CD4-positive, alpha-beta memory T cell (primary cell): ENCODE data around the gene SLC9A6. TPM values are rescaled to one million over a fixed set of nuclear protein-coding genes. Genes with fewer than 3 reads are reported as not detected.

Experiments used
- CTCF ChIA-PET: fragments of 350-600 bp; sonication (Branson Sonifier 250); formaldehyde crosslinking; loops from one replicate; lab custom pipeline; 2021; ENCODE audit warnings: inconsistent platforms; ENCODE audit not compliant: partially characterized antibody; lab: Charles Lee
- POLR2A ChIA-PET: fragments of 350-600 bp; sonication (Branson Sonifier 250); formaldehyde crosslinking; loops from one replicate; lab custom pipeline; 2021; ENCODE audit not compliant: partially characterized antibody; lab: Charles Lee
- DNase-seq, 5 donors: peaks; one replicate each; pipeline versions ENCODE4 v3.0.0 to v3.0.0-alpha.2; 2020 to 2022; ENCODE audit warnings: mixed read lengths in 1 of 5
- H3K27ac ChIP-seq: one replicate; pipeline ENCODE4 v1.7.0; 2013; ENCODE audit warnings: low read depth, low read length
- H3K27me3 ChIP-seq: 2 replicates; pipeline ENCODE4 v1.7.0; 2013; ENCODE audit warnings: mild to moderate bottlenecking, low read length, moderate library complexity; ENCODE audit not compliant: insufficient read depth
- H3K36me3 ChIP-seq: 2 replicates; pipeline ENCODE4 v1.7.0; 2013; ENCODE audit warnings: mild to moderate bottlenecking, low read length, moderate library complexity; ENCODE audit not compliant: insufficient read depth
- H3K4me1 ChIP-seq: 2 replicates; pipeline ENCODE4 v1.7.0; 2013; ENCODE audit warnings: mild to moderate bottlenecking, low read length, moderate library complexity; ENCODE audit not compliant: insufficient read depth
- H3K4me3 ChIP-seq, 2 donors: one replicate each; pipeline ENCODE4 v1.7.0; 2013; ENCODE audit warnings: low read length in 2 of 2, mild to moderate bottlenecking in 1 of 2
- H3K9me3 ChIP-seq, 2 donors: one replicate each; pipeline ENCODE4 v1.7.0; 2013; ENCODE audit warnings: low read length in 2 of 2, control low read depth in 1 of 2; ENCODE audit not compliant: control insufficient read depth in 1 of 2
- H3K27ac Mint-ChIP-seq, 7 donors: one replicate each; pipeline ENCODE4 v1.8.0; 2020 to 2021; ENCODE audit warnings: mixed read lengths in 7 of 7, mild to moderate bottlenecking in 6 of 7, inconsistent platforms in 3 of 7, moderate library complexity in 3 of 7
- H3K27me3 Mint-ChIP-seq, 2 donors: one replicate each; pipeline ENCODE4 v1.8.0; 2020 to 2021; ENCODE audit warnings: mixed read lengths in 2 of 2
- H3K36me3 Mint-ChIP-seq, 2 donors: one replicate each; pipeline ENCODE4 v1.8.0; 2020 to 2021; ENCODE audit warnings: mixed read lengths in 2 of 2, inconsistent platforms in 1 of 2, mild to moderate bottlenecking in 1 of 2
- H3K4me1 Mint-ChIP-seq, 4 donors: one replicate each; pipeline ENCODE4 v1.8.0; 2020 to 2021; ENCODE audit warnings: mixed read lengths in 4 of 4, mild to moderate bottlenecking in 1 of 4
- H3K4me3 Mint-ChIP-seq, 8 donors: one replicate each; pipeline ENCODE4 v1.8.0; 2020 to 2021; ENCODE audit warnings: mixed read lengths in 8 of 8, mild to moderate bottlenecking in 7 of 8, moderate library complexity in 6 of 8, inconsistent platforms in 3 of 8
- H3K9me3 Mint-ChIP-seq, 8 donors: one replicate each; pipeline ENCODE4 v1.8.0; 2020 to 2021; ENCODE audit warnings: mixed read lengths in 8 of 8, mild to moderate bottlenecking in 5 of 8, inconsistent platforms in 3 of 8, moderate library complexity in 1 of 8
- intact Hi-C: fragments of 100-400 bp; cut with micrococcal nuclease; formaldehyde crosslinking; loops from one replicate; pipeline ENCODE4 v1.15.1; 2023
- polyA plus RNA-seq, 2 donors: library from polyadenylated mRNA; unstranded; fragments of 300-500 nt; fragmentation: Illumina TruSeq; gene quantifications; one replicate each; pipeline ENCODE4 v1.2.3, GENCODE V29; 2021
- total RNA-seq, 2 experiments: library from RNA; stranded (reverse); gene quantifications; one replicate each; pipeline ENCODE4 v1.2.3, GENCODE V29; 2021

The SLC9A6 gene
- total and polyA plus RNA-seq, 4 experiments from 2014 or later = 20.5 to 30.1 (median 22.5) TPM

DNA sequence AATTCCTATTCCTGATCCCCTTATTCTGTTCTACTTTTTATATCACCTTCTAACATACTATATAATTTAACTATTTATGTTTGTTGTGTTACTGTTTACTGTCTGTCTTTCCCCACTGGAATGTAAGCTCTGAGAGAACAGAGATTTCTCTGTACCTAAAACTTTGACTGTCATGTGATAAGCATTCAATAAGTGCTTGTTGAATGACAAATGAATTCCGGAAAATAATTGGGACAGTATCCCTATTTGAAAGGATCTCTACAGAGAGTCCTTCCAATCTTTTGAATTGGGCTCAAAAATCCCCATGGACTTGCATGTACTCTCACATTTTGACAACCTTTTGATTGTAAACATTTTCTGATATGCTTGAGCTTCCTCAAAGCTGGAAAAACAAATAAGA, 9.8 kb upstream of the SLC9A6 start:
- CTCF ChIA-PET = interaction anchor here (1.9 kb wide), 1 partner anchor 8 kb away, joined by 7 read pairs; no protein-coding TSS in a partner anchor
- intact Hi-C loops = loop anchor here (2.0 kb wide), 1 partner anchor 521 kb away; the partner anchor contains the start of gene HTATSF1
- H3K27ac Mint-ChIP-seq = peak overlapping the region in 1 of 7 donors; percentile 8
- Histone ChIP-seq H3K36me3 (no peaks in the 10 kb centered on the region), H3K4me1 (peaks cover 27% of the 10 kb centered on the region), H3K4me3 (no peak overlapping the region), H3K27me3 (no peaks in the 10 kb centered on the region), H3K9me3 (no peaks in the 10 kb centered on the region), H3K27ac (no peak overlapping the region)
- peaks cover 18 to 60% (median 35%) of the 10 kb centered on the region in 4 donors for H3K4me1 Mint-ChIP-seq
- H3K36me3 Mint-ChIP-seq = peaks cover 0 to 14% of the 10 kb centered on the region in 2 donors
- H3K27me3 Mint-ChIP-seq = no peaks in the 10 kb centered on the region
- H3K9me3 Mint-ChIP-seq = peaks cover 0 to 1% (median 0%) of the 10 kb centered on the region in 8 donors
- DNase-seq = no peak
- POLR2A ChIA-PET = interaction anchor here (3.2 kb wide), 1 partner anchor 9 kb away, joined by 35 read pairs; the partner anchor contains the start of gene SLC9A6
- H3K4me3 Mint-ChIP-seq = peak overlapping the region in 2 of 8 donors; percentile 82 to 92

- Histone ChIP-seq H3K4me3 (no peak overlapping the region), H3K4me1 (peaks cover 21% of the 10 kb centered on the region), H3K9me3 (no peaks in the 10 kb centered on the region), H3K27ac (no peak overlapping the region), H3K27me3 (no peaks in the 10 kb centered on the region), H3K36me3 (no peaks in the 10 kb centered on the region)
- peaks cover 15 to 66% (median 43%) of the 10 kb centered on the region in 4 donors for H3K4me1 Mint-ChIP-seq
- H3K27me3 Mint-ChIP-seq = no peaks in the 10 kb centered on the region
- CTCF ChIA-PET = no interaction called here
- intact Hi-C loops = no loop called here
- peak overlapping the region in 6 of 8 donors; percentile 7 to 80 (median 31) for H3K4me3 Mint-ChIP-seq
- peak overlapping the region in 4 of 7 donors; percentile 44 to 85 (median 64) for H3K27ac Mint-ChIP-seq
- DNase-seq = peak in 2 of 5 donors; percentile 5 to 21
- H3K36me3 Mint-ChIP-seq = peaks cover 0 to 13% of the 10 kb centered on the region in 2 donors
- POLR2A ChIA-PET = interaction anchor here (0.6 to 0.9 kb wide), 2 partner anchors 11 to 696 kb away, joined by 4 to 6 read pairs; no protein-coding TSS in a partner anchor
- H3K9me3 Mint-ChIP-seq = peaks cover 0 to 1% (median 0%) of the 10 kb centered on the region in 8 donors
Measured at GRCh38 chrX:135977611-135978010, 7.6 kb upstream of the SLC9A6 start.

- no peaks in the 10 kb centered on the region for H3K27me3 Mint-ChIP-seq
- peaks cover 26 to 74% (median 51%) of the 10 kb centered on the region in 4 donors for H3K4me1 Mint-ChIP-seq
- H3K27ac Mint-ChIP-seq = peak overlapping the region in 4 of 7 donors; percentile 61 to 89 (median 73)
- peak overlapping the region in 1 of 8 donors; percentile 1 for H3K4me3 Mint-ChIP-seq
- peaks cover 0 to 1% (median 0%) of the 10 kb centered on the region in 8 donors for H3K9me3 Mint-ChIP-seq
- peaks cover 35% of the 10 kb centered on the region for H3K4me1 ChIP-seq
- CTCF ChIA-PET = no interaction called here
- no peak overlapping the region for H3K27ac ChIP-seq
- no peaks in the 10 kb centered on the region for H3K27me3 ChIP-seq
- no peak overlapping the region for H3K4me3 ChIP-seq
- intact Hi-C loops = no loop called here
- POLR2A ChIA-PET = no interaction called here
- no peaks in the 10 kb centered on the region for H3K36me3 ChIP-seq
- DNase-seq = no peak
- no peaks in the 10 kb centered on the region for H3K9me3 ChIP-seq
- peaks cover 0 to 7% of the 10 kb centered on the region in 2 donors for H3K36me3 Mint-ChIP-seq
Measured at GRCh38 chrX:135981010-135981409, 4.2 kb upstream of the SLC9A6 start.

DNA sequence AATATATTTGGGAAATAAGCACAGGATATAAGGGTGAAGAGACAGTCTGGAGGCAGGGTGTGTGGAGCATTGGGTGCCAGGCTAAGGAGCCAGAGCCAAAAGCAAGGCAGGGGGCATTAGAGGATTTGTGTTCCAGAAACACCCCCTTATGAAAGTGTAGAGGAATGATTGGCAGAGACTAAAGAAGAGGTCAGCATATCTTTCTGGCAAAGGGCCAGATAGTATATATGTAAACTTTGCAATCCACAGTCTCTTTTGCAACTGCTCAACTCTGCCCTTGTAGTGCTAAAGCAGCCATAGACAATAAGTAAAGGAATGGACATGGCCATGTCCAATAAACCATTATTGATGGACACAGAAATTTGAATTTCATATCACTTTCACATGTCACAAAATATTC, 3.6 kb upstream of the SLC9A6 start:
- H3K9me3 ChIP-seq = no peaks in the 10 kb centered on the region
- H3K36me3 ChIP-seq = no peaks in the 10 kb centered on the region
- H3K27ac ChIP-seq = no peak overlapping the region
- no peaks in the 10 kb centered on the region for H3K27me3 ChIP-seq
- no peak for DNase-seq
- Mint-ChIP-seq H3K27me3 (no peaks in the 10 kb centered on the region), H3K4me1 (peaks cover 26 to 81% (median 52%) of the 10 kb centered on the region in 4 donors), H3K36me3 (peaks cover 0 to 10% of the 10 kb centered on the region in 2 donors), H3K9me3 (peaks cover 0 to 1% (median 0%) of the 10 kb centered on the region in 8 donors), H3K27ac (peak overlapping the region in 5 of 7 donors; percentile 29 to 89 (median 57)), H3K4me3 (peak overlapping the region in 2 of 8 donors; percentile 13 to 52)
- intact Hi-C loops = no loop called here
- peaks cover 36% of the 10 kb centered on the region for H3K4me1 ChIP-seq
- H3K4me3 ChIP-seq = no peak overlapping the region
- POLR2A ChIA-PET = interaction anchor here (1.2 kb wide), 1 partner anchor 8 kb away, joined by 4 read pairs; the partner anchor contains the start of gene MMGT1
- CTCF ChIA-PET = no interaction called here

DNA sequence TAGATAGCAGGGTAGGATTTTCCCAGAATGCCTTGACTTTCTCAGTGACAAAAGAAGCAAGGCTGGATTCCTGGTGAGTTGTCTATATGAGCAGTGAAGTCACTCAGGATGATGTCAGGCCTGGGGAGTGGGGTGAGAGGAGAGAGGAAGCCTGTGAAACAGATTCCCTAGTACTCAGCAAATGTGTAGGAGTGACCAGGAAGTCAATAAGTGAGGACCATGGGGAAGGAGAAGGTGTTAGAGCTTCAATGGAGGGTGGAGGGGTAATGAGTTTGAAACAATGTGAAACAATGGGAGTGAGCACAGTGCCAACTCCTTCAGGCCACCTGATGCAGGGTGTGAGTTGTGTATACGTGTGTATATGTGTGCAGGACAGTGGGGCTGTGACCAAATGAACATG, 2.4 kb upstream of the SLC9A6 start:
- H3K27me3 ChIP-seq = no peaks in the 10 kb centered on the region
- Mint-ChIP-seq H3K27me3 (no peaks in the 10 kb centered on the region), H3K36me3 (peaks cover 0 to 10% of the 10 kb centered on the region in 2 donors), H3K4me1 (peaks cover 27 to 81% (median 50%) of the 10 kb centered on the region in 4 donors), H3K9me3 (peaks cover 0 to 1% (median 0%) of the 10 kb centered on the region in 8 donors), H3K4me3 (peak overlapping the region; percentile 77 to 98 (median 84)), H3K27ac (peak overlapping the region; percentile 83 to 91 (median 89))
- DNase-seq = no peak
- H3K4me1 ChIP-seq = peaks cover 43% of the 10 kb centered on the region
- ChIA-PET POLR2A (interaction anchor here (1.2 kb wide), 1 partner anchor 9 kb away, joined by 4 read pairs; the partner anchor contains the start of gene MMGT1), CTCF (no interaction called here)
- H3K27ac ChIP-seq = peak overlapping the region; percentile 67
- no peak overlapping the region for H3K4me3 ChIP-seq
- H3K9me3 ChIP-seq = no peaks in the 10 kb centered on the region
- intact Hi-C loops = no loop called here
- H3K36me3 ChIP-seq = no peaks in the 10 kb centered on the region

- no peaks in the 10 kb centered on the region for H3K27me3 ChIP-seq
- peaks cover 47% of the 10 kb centered on the region for H3K4me1 ChIP-seq
- H3K9me3 ChIP-seq = no peaks in the 10 kb centered on the region
- Mint-ChIP-seq H3K36me3 (peaks cover 0 to 11% of the 10 kb centered on the region in 2 donors), H3K4me1 (peaks cover 28 to 83% (median 49%) of the 10 kb centered on the region in 4 donors), H3K27ac (peak overlapping the region; percentile 83 to 93 (median 90)), H3K4me3 (peak overlapping the region; percentile 77 to 98 (median 84)), H3K27me3 (no peaks in the 10 kb centered on the region), H3K9me3 (peaks cover 0 to 1% (median 0%) of the 10 kb centered on the region in 8 donors)
- ChIA-PET CTCF (interaction anchor here (1.5 kb wide), 1 partner anchor 9 kb away, joined by 7 read pairs; no protein-coding TSS in a partner anchor), POLR2A (interaction anchor here (0.6 to 2.6 kb wide), 3 partner anchors 10 to 932 kb away, joined by 3 to 35 read pairs (median 4); partner anchors contain the start of genes MMGT1 and RTL8A)
- peak overlapping the region in 1 of 2 donors; percentile 80 for H3K4me3 ChIP-seq
- intact Hi-C loops = loop anchor here (2.0 kb wide), 1 partner anchor 15 kb away; no protein-coding TSS in a partner anchor
- H3K36me3 ChIP-seq = no peaks in the 10 kb centered on the region
- DNase-seq = no peak
- H3K27ac ChIP-seq = peak overlapping the region; percentile 67
Measured at GRCh38 chrX:135984256-135984655, 979 bp upstream of the SLC9A6 start.

DNA sequence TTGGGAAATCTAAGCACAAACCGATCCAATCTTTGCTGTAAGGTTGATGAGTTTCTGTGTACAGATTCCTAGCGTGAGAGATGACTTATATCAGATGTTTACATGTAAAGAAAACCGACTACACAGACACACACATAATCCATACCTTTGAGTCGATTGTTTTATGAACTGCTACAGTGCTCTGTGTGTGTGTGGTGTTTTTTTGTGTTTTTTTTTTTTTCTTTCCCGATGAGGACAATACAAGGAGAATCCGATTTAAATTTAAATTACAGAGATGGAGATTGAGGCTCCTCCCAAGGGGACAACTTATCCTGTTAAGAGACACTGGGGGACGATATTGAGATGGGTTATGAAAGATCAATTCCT, 461 bp upstream of the SLC9A6 start:
- no peak for DNase-seq
- peaks cover 0 to 14% of the 10 kb centered on the region in 2 donors for H3K36me3 Mint-ChIP-seq
- Histone ChIP-seq H3K4me3 (peak overlapping the region; percentile 36 to 80), H3K4me1 (peaks cover 49% of the 10 kb centered on the region), H3K27me3 (no peaks in the 10 kb centered on the region), H3K9me3 (no peaks in the 10 kb centered on the region), H3K27ac (peak overlapping the region; percentile 67), H3K36me3 (no peaks in the 10 kb centered on the region)
- POLR2A ChIA-PET = interaction anchor here (0.6 to 2.6 kb wide), 4 partner anchors 10 to 933 kb away, joined by 3 to 35 read pairs (median 4); partner anchors contain the start of genes INTS6L, MMGT1 and RTL8A
- H3K27me3 Mint-ChIP-seq = no peaks in the 10 kb centered on the region
- peak overlapping the region; percentile 83 to 93 (median 90) for H3K27ac Mint-ChIP-seq
- intact Hi-C loops = loop anchor here (1.0 to 5.0 kb wide), 3 partner anchors 10 to 513 kb away; partner anchors contain the start of gene HTATSF1
- peaks cover 30 to 85% (median 52%) of the 10 kb centered on the region in 4 donors for H3K4me1 Mint-ChIP-seq
- peak overlapping the region; percentile 77 to 98 (median 84) for H3K4me3 Mint-ChIP-seq
- CTCF ChIA-PET = interaction anchor here (1.5 kb wide), 1 partner anchor 10 kb away, joined by 7 read pairs; no protein-coding TSS in a partner anchor
- no peaks in the 10 kb centered on the region for H3K9me3 Mint-ChIP-seq
